Measurements from ENCODE around the gene G0S2. TPM values are rescaled to one million over a fixed set of nuclear protein-coding genes. Genes with fewer than 3 reads are reported as not detected.

The G0S2 gene
- total RNA-seq, 1 experiment from 2014 or later, result 45.7 TPM

DNA sequence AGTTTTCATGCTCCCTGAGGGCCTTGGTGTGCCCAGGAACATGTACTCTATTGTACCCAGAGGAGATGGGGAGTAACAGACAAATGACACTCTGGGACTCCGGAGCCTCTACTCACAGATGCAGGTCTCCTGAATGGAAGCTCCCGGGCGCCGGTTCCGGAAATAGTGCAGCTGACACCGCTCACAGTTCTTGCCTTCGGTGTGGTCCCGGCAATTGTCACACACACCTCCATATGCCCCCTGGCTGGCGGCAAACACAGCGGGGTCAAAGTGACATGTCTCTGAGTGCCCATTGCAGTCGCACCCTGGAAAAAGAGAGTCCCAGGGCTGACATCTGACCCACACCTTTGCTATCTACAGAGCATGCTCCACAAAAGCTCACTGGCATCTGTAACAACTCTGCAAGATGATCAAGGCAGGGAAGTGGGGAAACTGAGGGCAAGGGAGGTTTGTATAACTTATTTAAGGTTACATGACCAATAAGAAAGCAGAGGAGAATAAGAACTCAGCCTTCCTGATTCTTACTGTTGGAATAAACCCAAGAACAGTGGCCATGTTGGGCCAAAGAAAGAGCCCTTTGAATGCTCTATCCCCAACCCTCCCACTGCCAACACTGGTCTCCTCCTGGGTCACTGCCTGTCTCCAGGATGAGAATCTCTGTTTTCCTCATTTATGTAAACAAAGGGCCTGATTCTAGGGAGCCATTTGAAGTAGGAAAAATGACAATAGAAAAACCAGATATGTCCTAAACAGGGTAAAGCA lies 45.4 kb upstream of the G0S2 start:
- DNase-seq, result no peak
- H3K4me1 Mint-ChIP-seq (ENCODE audit: low read depth, unreplicated experiment), result no peaks in the 10 kb centered on the region
- ChIA-PET CTCF (interaction anchor here (0.6 to 1.0 kb wide), 2 partner anchors 13 to 61 kb away, joined by 3 read pairs; no protein-coding TSS in a partner anchor), POLR2A (no interaction called here)
- no peaks in the 10 kb centered on the region for H3K9me3 ChIP-seq
- intact Hi-C loops (cut with micrococcal nuclease; ENCODE audit: unreplicated experiment), result no loop called here
- no peak overlapping the region for H3K4me3 Mint-ChIP-seq (ENCODE audit: unreplicated experiment)
- TF ChIP-seq, protein P1, sequence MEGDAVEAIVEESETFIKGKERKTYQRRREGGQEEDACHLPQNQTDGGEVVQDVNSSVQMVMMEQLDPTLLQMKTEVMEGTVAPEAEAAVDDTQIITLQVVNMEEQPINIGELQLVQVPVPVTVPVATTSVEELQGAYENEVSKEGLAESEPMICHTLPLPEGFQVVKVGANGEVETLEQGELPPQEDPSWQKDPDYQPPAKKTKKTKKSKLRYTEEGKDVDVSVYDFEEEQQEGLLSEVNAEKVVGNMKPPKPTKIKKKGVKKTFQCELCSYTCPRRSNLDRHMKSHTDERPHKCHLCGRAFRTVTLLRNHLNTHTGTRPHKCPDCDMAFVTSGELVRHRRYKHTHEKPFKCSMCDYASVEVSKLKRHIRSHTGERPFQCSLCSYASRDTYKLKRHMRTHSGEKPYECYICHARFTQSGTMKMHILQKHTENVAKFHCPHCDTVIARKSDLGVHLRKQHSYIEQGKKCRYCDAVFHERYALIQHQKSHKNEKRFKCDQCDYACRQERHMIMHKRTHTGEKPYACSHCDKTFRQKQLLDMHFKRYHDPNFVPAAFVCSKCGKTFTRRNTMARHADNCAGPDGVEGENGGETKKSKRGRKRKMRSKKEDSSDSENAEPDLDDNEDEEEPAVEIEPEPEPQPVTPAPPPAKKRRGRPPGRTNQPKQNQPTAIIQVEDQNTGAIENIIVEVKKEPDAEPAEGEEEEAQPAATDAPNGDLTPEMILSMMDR (IDR thresholded peaks at IDR 0.05; ENCODE audit: insufficient read depth in 1 of 2, low read depth in 1 of 2, low read length in 1 of 2, severe bottlenecking in 1 of 2, unreplicated experiment in 1 of 2), result no peak
- peaks cover 85% of the 10 kb centered on the region for H3K36me3 Mint-ChIP-seq (ENCODE audit: insufficient read depth, unreplicated experiment)
- H3K4me1 ChIP-seq, result no peaks in the 10 kb centered on the region
- H3K4me3 ChIP-seq (ENCODE audit: low read depth, low read length), result no peak overlapping the region
- BruUV-seq (replicated peaks), result no TSS peak
- H3K36me3 ChIP-seq (ENCODE audit: control insufficient read depth, insufficient read depth, low read length), result peaks cover 16% of the 10 kb centered on the region
- H3K9me3 Mint-ChIP-seq (ENCODE audit: unreplicated experiment), result no peaks in the 10 kb centered on the region
- H3K27me3 ChIP-seq (replicated peaks; ENCODE audit: control insufficient read depth, insufficient read depth, low read length), result no peaks in the 10 kb centered on the region
- no peaks in the 10 kb centered on the region for H3K27me3 Mint-ChIP-seq (ENCODE audit: insufficient read depth, unreplicated experiment)
- no peak overlapping the region for H3K27ac Mint-ChIP-seq (ENCODE audit: unreplicated experiment)

DNA sequence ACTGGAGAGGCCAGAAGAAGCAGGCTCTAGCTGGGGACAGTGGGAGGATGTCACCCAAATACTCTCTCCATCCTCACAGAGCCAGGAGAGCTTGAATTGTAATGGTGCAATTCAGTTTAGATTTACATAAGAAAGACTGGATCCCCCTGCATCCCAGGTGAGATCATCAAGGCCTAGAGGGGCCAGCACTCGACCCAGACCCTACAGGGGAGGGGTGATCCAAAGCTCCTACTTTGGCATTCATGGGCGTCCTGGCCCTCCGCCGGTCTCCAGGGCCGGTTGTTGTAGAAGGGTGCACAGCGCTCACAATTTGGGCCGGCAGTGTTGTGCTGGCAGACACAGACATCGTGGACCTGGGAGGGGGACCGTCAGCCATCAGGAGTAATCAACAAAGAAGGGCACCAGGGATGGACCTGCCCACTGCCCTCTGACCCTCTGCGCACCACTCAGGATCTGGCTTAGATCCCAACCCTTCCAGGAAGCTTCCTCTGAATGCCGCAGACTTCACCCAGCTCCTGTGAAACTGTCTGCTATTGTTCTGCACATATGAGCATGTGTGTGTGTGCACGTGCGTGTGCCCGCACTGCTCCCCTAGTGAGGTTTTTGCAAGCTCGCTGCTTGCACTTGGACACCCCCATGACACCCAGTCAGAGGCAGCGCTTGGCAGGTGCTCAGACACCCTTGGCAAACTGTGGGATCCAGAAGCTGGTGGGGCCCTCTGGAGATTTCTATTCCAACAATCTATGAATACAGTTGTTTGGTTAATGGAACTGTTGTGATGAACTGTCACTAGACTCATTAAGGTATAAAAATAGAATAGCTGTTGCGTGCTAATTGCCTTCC lies 44.6 kb upstream of the G0S2 start:
- Histone ChIP-seq H3K36me3 (ENCODE audit: control insufficient read depth, insufficient read depth, low read length) (peaks cover 17% of the 10 kb centered on the region), H3K4me3 (ENCODE audit: low read depth, low read length) (no peak overlapping the region), H3K27me3 (replicated peaks; ENCODE audit: control insufficient read depth, insufficient read depth, low read length) (no peaks in the 10 kb centered on the region), H3K4me1 (no peaks in the 10 kb centered on the region), H3K9me3 (no peaks in the 10 kb centered on the region)
- H3K27ac Mint-ChIP-seq (ENCODE audit: unreplicated experiment), result no peak overlapping the region
- H3K9me3 Mint-ChIP-seq (ENCODE audit: unreplicated experiment), result no peaks in the 10 kb centered on the region
- peaks cover 85% of the 10 kb centered on the region for H3K36me3 Mint-ChIP-seq (ENCODE audit: insufficient read depth, unreplicated experiment)
- no peaks in the 10 kb centered on the region for H3K27me3 Mint-ChIP-seq (ENCODE audit: insufficient read depth, unreplicated experiment)
- ChIA-PET POLR2A (no interaction called here), CTCF (interaction anchor here (1.0 kb wide), 1 partner anchor 12 kb away, joined by 3 read pairs; no protein-coding TSS in a partner anchor)
- no peak for DNase-seq
- intact Hi-C loops (cut with micrococcal nuclease; ENCODE audit: unreplicated experiment), result no loop called here
- no peaks in the 10 kb centered on the region for H3K4me1 Mint-ChIP-seq (ENCODE audit: low read depth, unreplicated experiment)
- BruUV-seq (replicated peaks), result no TSS peak
- TF ChIP-seq, protein P1 (IDR thresholded peaks at IDR 0.05; ENCODE audit: insufficient read depth in 1 of 2, low read depth in 1 of 2, low read length in 1 of 2, severe bottlenecking in 1 of 2, unreplicated experiment in 1 of 2), result no peak
- H3K4me3 Mint-ChIP-seq (ENCODE audit: unreplicated experiment), result no peak overlapping the region

DNA sequence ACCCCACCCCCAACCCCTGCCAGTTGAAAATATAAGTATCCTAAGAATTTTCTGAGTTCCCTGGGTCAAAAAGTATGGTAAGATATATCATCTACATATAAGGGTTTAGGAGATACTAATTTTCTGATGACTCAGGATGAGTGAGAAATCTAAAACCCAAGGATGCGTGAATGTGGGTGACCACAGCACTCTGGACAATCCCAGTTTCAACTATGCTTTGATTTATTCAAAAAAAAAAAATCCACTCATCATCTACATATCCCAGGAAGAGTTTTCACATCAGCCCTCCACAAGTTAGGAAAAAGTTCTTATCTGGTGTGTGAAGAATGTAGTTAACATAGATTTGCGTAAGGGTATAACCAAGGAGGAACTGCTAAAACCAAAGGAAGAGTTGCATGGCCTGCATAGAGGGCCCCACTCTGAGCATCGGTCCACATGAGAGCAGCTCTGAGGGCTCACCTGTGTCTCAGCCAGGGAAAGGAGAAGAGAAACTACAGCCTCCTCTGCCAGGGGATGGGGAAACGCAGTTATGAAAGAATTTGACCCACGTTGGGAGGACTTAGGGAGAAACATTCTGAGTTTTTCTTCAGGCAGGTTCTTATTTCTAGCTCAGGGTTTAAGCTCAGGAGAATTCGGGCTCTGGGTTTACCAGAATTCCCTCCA lies 41.7 kb upstream of the G0S2 start:
- DNase-seq, result no peak
- ChIA-PET POLR2A (no interaction called here), CTCF (no interaction called here)
- Mint-ChIP-seq H3K4me1 (ENCODE audit: low read depth, unreplicated experiment) (no peaks in the 10 kb centered on the region), H3K4me3 (ENCODE audit: unreplicated experiment) (no peak overlapping the region), H3K36me3 (ENCODE audit: insufficient read depth, unreplicated experiment) (peaks cover 85% of the 10 kb centered on the region), H3K27me3 (ENCODE audit: insufficient read depth, unreplicated experiment) (no peaks in the 10 kb centered on the region), H3K27ac (ENCODE audit: unreplicated experiment) (no peak overlapping the region), H3K9me3 (ENCODE audit: unreplicated experiment) (no peaks in the 10 kb centered on the region)
- BruUV-seq (replicated peaks), result no TSS peak
- intact Hi-C loops (cut with micrococcal nuclease; ENCODE audit: unreplicated experiment), result no loop called here
- no peaks in the 10 kb centered on the region for H3K4me1 ChIP-seq
- TF ChIP-seq, protein P1 (IDR thresholded peaks at IDR 0.05; ENCODE audit: insufficient read depth in 1 of 2, low read depth in 1 of 2, low read length in 1 of 2, severe bottlenecking in 1 of 2, unreplicated experiment in 1 of 2), result no peak
- no peak overlapping the region for H3K4me3 ChIP-seq (ENCODE audit: low read depth, low read length)
- peaks cover 13% of the 10 kb centered on the region for H3K36me3 ChIP-seq (ENCODE audit: control insufficient read depth, insufficient read depth, low read length)
- H3K9me3 ChIP-seq, result no peaks in the 10 kb centered on the region
- H3K27me3 ChIP-seq (replicated peaks; ENCODE audit: control insufficient read depth, insufficient read depth, low read length), result no peaks in the 10 kb centered on the region

Data from Caco-2 (cell line).